ENCODE results near the gene CNTNAP2.

CNTNAP2 gene

DNA sequence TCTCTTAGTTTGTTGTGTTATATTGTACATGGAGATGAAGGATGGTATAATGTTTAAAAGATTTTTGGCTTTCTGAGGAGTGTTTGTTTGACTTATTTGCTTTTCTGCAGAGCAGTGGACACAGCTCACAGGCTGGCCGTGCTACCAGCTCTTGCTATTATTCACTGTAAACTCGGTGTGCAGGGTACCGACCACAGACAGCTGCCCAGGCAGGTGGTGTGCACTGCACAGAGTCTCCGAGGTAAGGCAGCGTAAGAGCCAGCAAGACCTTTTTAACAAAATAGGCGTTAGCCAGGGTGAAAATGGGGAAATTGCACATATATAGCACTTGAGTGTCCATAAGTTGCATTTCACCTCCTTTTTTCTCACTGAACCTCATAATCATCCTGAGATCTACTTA is 438.0 kb downstream of the CNTNAP2 start:
- no peak overlapping the region for H3K4me3 ChIP-seq (ENCODE audit: low read depth, low read length)
- no peak for TF ChIP-seq CTCF (conservative IDR thresholded peaks at IDR 0.05; ENCODE audit: low read depth, low read length)
- DNase-seq (ENCODE audit: low read depth) = no peak

DNA sequence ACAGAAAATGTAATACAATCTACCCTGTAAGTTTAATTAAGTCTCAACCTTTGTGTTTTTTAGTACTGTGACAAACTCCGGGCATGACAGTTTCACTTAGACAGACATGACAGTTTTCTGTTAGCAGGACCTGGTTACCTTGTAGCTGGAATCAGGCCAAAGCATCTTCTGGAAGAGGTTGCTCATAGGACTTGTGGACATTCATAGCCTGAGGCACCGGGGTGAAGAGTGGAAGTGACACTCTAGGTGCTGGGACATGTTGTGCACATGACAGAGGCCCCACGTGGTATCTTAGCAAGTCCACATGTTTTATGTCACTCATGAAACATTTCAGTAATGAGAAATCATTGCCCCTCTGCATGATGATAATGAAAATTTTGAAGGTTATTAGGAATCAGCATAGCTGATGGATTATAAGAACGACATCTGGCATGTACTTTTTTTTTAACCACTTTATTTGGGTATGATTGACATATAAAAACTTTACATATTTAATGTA is 441.4 kb downstream of the CNTNAP2 start:
- no peak for TF ChIP-seq CTCF (conservative IDR thresholded peaks at IDR 0.05; ENCODE audit: low read depth, low read length)
- H3K4me3 ChIP-seq (ENCODE audit: low read depth, low read length) = no peak overlapping the region
- no peak for DNase-seq (ENCODE audit: low read depth)

DNA sequence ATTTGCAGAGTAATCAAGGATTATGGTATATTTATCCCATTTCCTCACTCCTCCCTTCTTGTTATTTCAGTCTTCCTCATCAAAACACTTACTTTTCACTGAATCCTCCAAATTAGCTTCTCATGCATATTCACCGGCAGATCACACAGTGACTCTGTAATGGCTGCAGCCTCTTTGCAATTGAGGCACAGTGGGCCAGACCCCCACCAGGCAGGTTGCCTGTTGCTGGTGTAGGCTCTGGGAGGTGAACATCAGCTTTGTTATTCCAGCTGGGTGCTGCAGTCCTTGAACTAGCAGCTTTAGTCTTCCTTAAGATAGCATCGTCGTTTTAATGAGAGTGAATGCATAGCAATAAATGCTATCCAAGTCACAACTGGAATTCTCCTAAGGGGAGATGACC is 449.3 kb downstream of the CNTNAP2 start:
- no peak for DNase-seq (ENCODE audit: low read depth)
- H3K4me3 ChIP-seq (ENCODE audit: low read depth, low read length) = no peak overlapping the region
- TF ChIP-seq CTCF (conservative IDR thresholded peaks at IDR 0.05; ENCODE audit: low read depth, low read length) = no peak

DNA sequence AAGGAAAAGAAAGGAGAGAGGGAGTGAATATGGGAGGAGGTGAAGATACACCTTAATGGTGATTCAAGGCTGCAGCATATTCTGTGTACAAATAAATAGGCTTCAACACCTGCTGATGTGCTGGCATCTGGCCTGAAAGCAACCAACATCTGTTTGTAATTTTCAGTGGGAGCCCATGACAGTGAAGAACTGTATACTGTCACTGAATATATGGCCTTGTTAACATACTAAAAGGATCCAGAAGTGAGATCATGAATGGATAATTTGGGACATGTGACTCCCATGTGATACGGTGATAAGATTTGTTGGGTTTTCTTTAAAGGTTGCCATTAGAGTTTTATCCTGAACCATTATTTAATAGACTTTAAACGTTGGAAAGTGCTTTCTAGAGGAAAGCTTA is 459.3 kb downstream of the CNTNAP2 start:
- no peak for DNase-seq (ENCODE audit: low read depth)
- no peak overlapping the region for H3K4me3 ChIP-seq (ENCODE audit: low read depth, low read length)
- no peak for TF ChIP-seq CTCF (conservative IDR thresholded peaks at IDR 0.05; ENCODE audit: low read depth, low read length)

DNA sequence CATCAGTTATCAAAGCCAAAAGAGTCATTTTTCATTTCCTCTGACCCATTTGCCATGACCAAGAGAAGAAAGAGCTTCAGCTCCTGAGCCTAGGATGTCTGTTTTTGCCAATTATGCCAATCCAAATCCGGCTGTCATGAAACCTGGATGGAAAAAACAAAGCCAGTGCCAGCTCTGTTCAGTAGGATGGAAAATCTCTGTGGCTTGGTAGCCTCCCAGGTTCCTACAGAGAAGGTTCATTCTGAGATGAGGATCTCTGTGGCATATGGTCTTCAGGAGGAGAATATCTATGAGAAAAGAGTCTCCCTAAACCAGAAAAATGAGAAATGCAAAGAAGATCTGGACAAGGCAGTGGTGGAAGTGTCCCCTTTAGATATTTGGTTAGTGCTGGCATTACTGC is 475.4 kb downstream of the CNTNAP2 start:
- no peak overlapping the region for H3K4me3 ChIP-seq (ENCODE audit: low read depth, low read length)
- TF ChIP-seq CTCF (conservative IDR thresholded peaks at IDR 0.05; ENCODE audit: low read depth, low read length) = no peak
- DNase-seq (ENCODE audit: low read depth) = no peak

DNA sequence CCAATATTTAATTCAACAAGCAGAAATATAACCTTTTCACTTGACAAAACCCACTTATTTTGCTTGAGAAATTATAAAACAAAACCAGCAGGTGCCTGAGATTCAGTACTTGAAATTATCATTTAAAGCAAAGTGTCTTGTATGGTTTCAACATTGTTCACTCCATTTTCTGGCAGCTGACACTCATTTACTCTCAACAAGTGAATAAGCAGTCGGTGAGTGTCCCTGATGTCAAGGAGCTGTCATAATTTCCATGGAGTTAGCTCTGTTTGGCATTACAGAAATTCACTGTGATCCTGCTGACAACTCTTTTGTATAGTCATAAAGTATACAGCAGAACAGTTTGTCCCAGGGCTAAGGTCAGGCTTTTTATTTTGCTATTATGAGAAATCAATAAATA is 490.0 kb downstream of the CNTNAP2 start:
- no peak for TF ChIP-seq CTCF (conservative IDR thresholded peaks at IDR 0.05; ENCODE audit: low read depth, low read length)
- DNase-seq (ENCODE audit: low read depth) = no peak
- H3K4me3 ChIP-seq (ENCODE audit: low read depth, low read length) = no peak overlapping the region

- TF ChIP-seq CTCF (conservative IDR thresholded peaks at IDR 0.05; ENCODE audit: low read depth, low read length) = no peak
- no peak for DNase-seq (ENCODE audit: low read depth)
- H3K4me3 ChIP-seq (ENCODE audit: low read depth, low read length) = no peak overlapping the region
These were observed 503.0 kb downstream of the CNTNAP2 start for GRCh38 chr7:146619641-146620040.

All from choroid plexus epithelial cell (primary cell).